ENCODE data around the gene HYAL1.
A peak's percentile ranks its signal among the peaks of the same experiment; 100 is the strongest.
"Not testable (repeated sequence)": the region's sequence is repeated elsewhere in the genome, so short reads cannot be mapped to it uniquely, and the experiment has no call there.

The HYAL1 gene

DNA sequence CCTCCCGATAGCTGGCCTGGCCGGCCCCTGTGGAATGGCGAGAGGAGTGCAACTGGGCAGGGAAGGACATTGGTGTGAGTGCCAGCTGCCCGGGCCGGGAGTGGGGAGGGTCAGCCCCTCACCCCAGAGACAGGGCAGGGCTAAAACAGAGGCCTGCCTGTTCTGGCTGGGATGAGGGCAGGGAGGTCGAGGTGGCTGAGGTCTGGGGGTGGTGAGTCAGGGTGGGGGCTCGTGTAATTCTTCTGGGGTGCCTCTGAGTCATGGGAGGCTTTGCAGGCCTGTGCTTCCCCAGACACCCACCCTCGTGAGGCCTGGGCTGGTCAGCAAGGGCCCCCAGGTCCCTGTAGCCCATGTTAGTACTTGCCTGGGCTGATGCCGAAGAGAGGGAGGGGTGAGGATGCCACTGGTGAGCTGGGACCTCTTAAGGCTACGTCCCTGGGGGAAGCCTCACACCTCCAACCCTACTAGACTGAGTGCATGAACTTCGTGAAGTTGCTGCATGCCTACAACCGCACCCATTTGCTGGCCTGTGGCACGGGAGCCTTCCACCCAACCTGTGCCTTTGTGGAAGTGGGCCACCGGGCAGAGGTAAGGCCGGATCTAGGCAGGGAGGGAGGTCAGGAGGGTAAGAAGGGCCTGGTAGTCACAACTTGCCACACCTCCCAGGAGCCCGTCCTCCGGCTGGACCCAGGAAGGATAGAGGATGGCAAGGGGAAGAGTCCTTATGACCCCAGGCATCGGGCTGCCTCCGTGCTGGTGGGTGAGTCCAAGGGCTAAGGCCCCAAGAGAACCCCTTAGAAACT lies 32.8 kb downstream of the HYAL1 start:
- DNase-seq: no peak

DNA sequence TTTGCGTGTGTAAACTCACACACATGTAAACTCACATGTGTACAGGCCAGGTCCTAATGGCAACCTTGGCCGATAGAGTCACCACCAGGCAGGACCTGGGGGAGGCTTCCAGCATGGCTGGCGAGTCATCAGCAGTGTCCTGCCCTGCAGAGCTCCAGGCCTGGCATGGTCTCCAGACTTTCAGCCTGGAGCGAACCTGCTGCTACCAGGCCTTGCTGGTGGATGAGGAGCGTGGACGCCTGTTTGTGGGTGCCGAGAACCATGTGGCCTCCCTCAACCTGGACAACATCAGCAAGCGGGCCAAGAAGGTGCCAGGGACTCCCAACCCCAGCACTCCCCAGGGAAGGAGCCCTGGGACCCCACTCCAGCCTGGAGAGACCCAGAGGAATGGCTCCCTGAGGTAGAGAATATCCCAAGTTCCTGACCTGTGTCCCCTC lies 33.4 kb downstream of the HYAL1 start:
- DNase-seq: peak; percentile 53

DNA sequence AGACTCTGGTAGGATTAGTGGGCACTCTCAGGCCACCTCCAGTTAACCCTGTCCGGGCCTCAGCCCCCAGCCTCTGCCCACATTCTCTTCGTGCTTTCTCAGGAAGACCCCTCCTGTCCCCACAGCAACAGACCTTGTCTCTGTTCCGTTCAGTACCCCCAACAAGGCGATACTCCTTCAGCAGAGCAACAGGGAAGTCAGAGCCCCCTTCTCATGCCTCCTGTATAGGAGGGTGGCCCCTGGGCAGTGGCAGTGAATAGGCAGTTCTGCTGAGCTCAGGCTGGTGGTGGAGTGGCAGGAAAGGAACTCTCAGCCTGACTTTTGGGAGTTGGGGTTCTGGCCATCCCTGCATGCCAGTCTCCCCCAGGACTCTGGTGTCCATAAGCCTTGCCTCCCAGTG lies 33.9 kb downstream of the HYAL1 start:
- DNase-seq: no peak

DNA sequence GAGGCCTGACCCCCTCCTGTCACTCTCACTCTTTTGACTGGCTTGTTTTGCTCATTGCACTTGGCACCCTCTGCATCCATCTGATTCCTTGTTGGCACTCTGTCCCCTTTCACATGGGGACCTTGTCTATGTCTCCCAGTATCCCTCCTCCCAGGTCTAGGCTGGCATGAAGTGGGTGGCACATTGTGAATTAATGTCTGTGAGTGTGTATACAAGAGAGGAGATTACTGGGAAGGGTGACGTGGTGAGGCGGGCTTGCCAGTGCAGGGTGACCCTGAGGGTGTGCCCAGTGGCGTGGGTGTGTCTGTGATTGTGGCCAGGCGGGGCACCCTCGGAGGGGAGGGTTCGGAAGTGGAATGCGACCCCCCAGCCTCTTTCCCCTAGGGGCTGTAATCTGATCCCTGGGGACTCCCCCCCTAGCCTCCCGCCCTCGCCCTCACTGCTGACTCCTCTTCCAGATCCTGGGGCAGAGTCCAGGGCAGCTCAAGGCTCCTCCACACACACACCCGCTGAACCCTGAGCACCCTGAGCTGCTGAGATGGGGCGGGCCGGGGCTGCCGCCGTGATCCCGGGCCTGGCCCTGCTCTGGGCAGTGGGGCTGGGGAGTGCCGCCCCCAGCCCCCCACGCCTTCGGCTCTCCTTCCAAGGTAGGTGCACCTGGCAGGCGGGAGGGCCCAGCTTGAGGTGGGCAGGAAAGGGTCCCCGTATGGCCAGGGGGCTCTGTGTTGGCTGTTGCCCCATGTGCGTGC lies 34.5 kb downstream of the HYAL1 start, which contains the start of gene SEMA3B:
SEMA3B (plus strand) TSS at position 445 of the 749 bp plus-strand sequence; CDS start at position 539, 94 bp downstream.
- DNase-seq: peak; percentile 39

DNA sequence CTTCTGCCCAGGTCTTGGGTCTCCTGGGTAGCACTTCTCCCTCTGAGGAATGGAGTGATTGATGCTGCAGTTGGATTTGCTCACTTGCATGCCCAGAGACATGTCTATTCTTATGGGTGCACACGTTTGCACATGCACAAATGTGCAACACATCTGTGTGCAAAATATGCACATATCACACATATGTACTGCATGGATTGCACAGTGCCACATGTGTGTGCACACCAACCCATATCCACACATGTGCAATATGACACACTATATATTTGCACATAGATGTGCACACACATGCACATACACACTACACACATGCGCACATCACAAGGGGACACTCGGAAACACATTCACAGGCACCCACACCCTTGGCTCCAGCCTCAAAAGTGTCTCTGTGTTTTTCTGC lies 35.1 kb downstream of the HYAL1 start:
- no peak for DNase-seq

GRCh38 chr3:50267280-50267913 lies 36.0 kb downstream of the HYAL1 start:
- no peak for DNase-seq

DNA sequence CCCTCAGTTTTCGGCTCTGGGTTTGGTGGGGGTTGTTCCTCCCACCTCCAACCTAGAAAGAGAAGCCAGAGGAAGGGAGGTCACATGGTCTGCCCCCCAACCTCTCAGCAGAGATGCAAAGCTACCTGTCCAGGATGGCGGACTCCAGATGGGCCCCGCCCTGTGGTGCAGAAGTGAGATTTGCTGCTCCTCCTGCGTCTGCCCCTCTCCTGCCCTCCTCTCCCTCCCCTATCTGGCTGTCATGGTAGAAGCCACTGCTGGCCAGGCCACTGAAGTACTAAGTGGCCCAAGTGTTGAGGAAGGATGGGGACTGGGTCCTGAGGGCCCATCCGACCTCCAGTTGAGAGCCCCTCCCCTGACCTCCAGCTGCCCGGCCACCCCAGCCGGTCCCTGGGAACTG lies 36.5 kb downstream of the HYAL1 start:
- DNase-seq: no peak

- no peak for DNase-seq
Observed at GRCh38 chr3:50266017-50266416, 37.4 kb downstream of the HYAL1 start.

DNA sequence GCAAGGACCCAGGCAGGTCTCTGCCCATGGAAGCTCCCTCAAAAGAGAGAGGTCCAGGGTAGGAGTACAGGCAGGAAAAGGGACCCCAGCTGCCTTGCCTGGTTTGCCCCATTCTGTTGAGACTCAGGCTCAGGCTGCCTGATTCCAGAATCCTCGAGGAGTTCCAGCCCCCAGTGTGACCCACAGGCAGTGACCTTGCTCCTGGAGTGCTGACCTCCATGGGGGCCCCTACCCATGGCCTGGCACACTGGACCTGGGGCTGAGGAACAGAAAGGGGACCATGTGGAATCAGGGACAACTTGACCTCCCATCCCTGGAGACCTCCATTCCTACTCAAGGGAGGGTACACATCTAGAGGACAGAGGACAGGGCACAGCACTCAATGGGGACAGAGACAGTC lies 37.8 kb downstream of the HYAL1 start:
- DNase-seq: no peak

DNA sequence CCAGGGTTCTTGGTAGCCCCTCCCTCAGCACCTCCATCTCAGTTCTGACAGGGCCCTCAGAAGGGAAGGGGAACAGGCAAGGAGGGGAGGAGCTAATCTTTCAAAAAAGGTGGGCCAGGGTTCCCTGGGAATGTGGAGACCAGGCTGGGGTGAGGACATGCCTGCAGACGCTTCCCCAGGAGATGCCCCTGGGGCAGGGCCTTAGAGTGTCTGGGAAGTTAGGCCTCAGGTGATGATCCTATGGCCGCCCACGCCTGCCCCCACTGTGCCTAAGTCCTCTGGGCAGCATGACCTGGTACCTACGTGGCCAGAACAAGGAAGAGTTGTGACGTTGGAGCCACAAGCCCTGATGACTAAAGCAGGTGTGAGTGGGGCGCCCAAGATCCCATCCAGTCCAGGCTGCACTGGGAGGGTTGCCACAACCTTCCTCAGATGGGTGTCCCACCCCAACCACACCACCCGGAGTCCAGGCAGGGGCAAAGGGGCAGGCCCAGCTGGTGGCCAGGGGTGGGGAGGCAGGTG lies 38.3 kb downstream of the HYAL1 start:
- no peak for DNase-seq

DNA sequence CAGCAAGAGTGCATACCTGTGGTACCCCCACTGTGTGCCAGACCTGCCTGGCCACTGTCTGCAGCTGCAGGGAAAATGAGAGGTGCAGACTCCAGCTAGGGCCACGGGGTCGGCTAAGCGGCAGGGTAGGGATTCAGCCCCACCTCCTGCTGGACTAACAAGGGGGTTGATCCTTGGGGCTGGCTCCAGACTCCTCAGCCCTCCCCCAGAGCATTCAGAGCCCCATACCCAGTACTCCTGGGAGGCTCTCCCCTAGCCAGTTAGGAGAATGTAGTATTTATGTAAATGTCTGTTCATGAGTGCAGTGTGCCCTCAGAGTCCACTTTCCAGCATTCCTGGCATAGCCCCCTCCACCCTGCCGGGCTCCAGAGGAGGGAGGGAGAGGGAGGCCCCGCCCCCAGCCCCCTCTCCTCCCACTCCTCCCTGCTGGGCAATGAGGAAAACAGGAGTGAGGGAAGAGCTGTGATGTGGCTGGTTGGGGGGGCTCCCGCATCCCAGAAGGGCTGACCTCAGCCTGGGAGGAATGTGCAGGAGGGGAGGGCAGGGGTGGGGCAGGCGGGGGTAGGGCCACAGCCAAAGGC lies 38.9 kb downstream of the HYAL1 start:
- peak; percentile 85 for DNase-seq

DNA sequence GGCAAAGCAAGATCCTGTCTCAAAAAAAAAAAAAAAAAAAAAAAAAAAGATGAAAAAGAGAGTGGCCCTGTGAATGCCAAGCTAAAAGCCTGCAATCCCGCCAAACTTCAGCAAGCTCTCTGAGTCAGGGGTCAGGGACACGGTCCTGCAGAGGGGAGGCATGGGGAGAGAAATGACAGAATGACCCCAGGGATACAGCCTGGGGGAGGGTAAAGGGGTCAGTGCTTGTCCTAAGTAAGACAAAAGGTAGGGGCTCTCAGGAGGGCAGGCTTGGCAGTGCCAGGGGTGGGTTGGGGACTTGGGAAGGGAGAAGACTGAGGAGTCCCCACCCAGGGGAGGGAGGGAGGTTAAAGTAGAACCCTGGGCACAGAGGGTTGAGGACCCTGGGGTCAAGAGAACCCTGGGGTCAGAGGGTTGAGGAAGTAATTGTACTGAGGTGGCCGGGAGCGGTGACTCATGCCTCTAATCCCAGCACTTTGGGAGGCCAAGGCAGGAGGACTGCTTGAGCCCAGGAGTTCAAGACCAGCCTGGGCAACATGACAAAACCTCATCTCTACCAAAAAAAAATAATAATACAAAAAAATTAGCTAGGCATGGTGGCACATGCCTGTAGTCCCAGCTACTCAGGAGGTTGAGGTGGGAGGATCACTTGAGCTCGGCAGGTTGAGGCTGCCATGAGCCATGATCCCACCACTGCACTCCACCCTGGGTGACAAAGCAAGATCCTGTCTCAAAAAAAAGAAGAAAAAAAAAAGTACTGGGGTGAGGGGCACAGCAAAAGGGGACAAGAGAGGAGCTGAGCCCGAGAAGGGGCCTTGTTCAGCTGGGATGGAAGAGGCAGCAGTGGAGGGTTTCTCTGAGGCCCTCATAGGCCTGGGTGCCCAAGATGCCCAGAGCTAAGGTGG lies 39.6 kb downstream of the HYAL1 start:
- no peak for DNase-seq

- no peak for DNase-seq
Observed at GRCh38 chr3:50262778-50263177, 40.6 kb downstream of the HYAL1 start.

DNA sequence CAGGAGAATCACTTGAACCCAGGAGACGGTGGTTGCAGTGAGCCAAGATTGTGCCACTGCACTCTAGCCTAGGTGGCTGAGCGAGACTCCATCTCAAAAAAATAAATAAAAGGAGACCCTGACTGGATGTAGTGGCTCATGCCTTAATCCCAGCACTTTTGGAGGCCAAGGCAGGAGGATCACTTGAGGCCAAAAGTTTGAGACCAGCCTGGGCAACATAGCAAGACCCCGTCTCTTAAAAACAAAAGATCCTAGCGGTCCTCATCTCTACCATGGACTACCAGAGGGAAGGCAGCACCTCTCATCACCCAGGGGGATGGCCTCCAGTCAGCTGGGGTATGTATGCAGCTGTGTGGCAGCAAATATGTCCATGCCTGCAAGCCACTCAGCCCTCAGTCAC lies 41.2 kb downstream of the HYAL1 start:
- not testable (repeated sequence) for DNase-seq

DNA sequence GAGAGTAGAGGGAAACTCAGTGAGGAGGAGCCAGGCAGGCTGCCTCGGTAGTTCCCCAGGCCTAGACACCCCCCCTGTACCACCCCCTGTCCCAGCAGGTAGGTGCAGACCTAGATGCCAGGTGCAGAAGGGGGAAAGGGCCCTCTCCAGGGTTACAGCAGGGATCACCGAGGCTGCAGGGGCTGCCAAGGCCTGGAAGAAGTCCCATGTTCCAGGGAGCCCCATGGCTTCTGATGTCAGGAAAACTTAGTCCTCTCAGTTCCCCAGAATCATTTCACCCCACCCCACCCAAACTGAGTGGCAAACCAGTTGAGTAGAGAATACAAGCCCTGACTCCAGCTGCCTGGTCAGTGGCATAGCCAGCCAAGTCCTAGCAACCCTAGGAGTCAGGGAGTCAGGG lies 41.9 kb downstream of the HYAL1 start:
- no peak for DNase-seq

- DNase-seq: no peak
Observed at GRCh38 chr3:50260942-50261441, 42.4 kb downstream of the HYAL1 start.

- peak; percentile 47 for DNase-seq
Observed at GRCh38 chr3:50260027-50260941, 43.1 kb downstream of the HYAL1 start.

- no peak for DNase-seq
Observed at GRCh38 chr3:50259432-50260026, 43.8 kb downstream of the HYAL1 start.

DNA sequence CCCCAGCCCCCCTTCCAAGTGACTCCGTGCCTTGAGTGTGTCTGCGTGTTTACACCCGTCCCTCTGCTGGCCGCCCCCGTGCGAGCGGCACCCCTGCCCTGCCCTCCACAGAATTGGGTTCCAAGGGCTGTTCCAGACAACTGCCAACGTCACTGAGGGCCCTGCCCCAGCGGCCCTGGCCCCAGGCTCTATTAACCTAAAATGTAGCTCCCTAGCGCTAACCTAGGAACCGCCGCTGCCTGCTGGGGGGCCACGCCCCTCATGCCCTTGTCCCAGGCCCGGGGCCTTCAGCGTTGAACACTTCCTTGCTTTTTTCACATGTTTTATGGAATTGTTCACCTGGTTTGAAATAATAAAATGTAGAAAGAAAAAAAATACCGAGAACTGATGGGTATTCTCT lies 44.4 kb downstream of the HYAL1 start:
- DNase-seq: no peak

DNA sequence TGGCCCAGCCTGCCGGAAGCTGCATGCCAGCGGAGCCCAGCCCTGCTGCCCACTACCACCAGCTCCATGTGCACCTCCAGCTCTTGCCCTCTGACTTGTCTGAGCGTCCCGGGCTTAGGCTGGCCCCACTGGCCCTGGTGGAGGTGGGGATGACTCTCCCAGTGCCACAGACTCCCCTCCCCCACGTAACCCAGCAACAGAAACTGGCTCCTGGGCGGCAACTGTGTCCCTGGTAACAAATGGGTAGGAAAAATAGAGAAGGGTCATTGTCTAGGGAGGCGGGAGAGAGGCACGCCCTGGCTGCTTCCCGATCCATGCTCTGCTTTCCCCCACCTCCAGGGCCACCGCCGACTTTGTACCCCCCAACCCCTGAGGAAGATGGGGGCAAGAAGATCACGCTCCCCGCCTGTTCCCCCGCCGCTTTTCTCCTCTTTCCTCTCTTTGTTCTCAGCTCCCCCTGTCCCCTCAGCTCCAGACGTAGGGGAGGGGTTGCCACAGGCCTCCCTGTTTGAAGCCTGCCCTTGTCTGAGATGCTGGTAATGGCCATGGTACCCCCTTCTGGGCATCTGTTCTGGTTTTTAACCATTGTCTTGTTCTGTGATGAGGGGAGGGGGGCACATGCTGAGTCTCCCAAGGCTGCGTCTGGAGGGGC lies 45.2 kb downstream of the HYAL1 start:
- no peak for DNase-seq

Data from NCI-H226 (cell line).